Endothelial cell of umbilical vein (primary cell): ENCODE results near the gene AGBL4. TPM values are rescaled to one million over a fixed set of nuclear protein-coding genes. Genes with fewer than 3 reads are reported as not detected.

Experiments
- BruUV-seq: library from RNA; stranded (reverse); fragments of 400-500 nt; replicated peaks from 2 replicates; lab custom pipeline; 2021; lab: Mats Ljungman, UMichigan
- CTCF ChIA-PET: fragments of 300-600, 350-600 bp; sonication (Branson Sonifier 250); formaldehyde crosslinking; loops from one replicate; lab custom pipeline; 2021; ENCODE audit warnings: antibody characterized with exemption, inconsistent platforms; lab: Charles Lee
- POLR2A ChIA-PET: fragments of 300-600, 350-600 bp; sonication (Branson Sonifier 250); formaldehyde crosslinking; loops from one replicate; lab custom pipeline; 2021; ENCODE audit warnings: antibody characterized with exemption, inconsistent platforms; lab: Charles Lee
- DNase-seq: peaks from one replicate; pipeline ENCODE4 v3.0.0-alpha.2; 2011; ENCODE audit warnings: low read depth, low spot score
- FAIRE-seq: peaks from 2 replicates; lab custom pipeline; 2011; peaks lifted over from hg19 to GRCh38; lab: Jason Lieb, UNC
- H2AFZ ChIP-seq: 2 replicates; pipeline ENCODE4 v1.6.0; 2012; ENCODE audit warnings: low read depth, low read length, control low read depth, inconsistent platforms
- H3K27ac ChIP-seq: 2 replicates; pipeline ENCODE4 v1.5.1; 2011; ENCODE audit warnings: low read depth, mild to moderate bottlenecking, control low read depth, low read length, moderate library complexity; ENCODE audit not compliant: insufficient read depth
- H3K27me3 ChIP-seq, 2 experiments: 2 replicates each; pipeline versions ENCODE4 v1.6.0 to v1.6.1; 2011; ENCODE audit warnings: low read length in 2 of 2, mixed read lengths in 1 of 2; ENCODE audit not compliant: control insufficient read depth in 2 of 2, insufficient read depth in 2 of 2
- H3K36me3 ChIP-seq, 2 experiments: 2 replicates in 1 of 2; 3 replicates in 1 of 2; pipeline ENCODE4 v1.5.1; 2011; ENCODE audit warnings: low read length in 2 of 2, mild to moderate bottlenecking in 1 of 2, moderate library complexity in 1 of 2; ENCODE audit not compliant: control insufficient read depth in 2 of 2, insufficient read depth in 2 of 2; ENCODE audit errors: extremely low read depth in 1 of 2
- H3K4me1 ChIP-seq: 3 replicates; pipeline ENCODE4 v1.5.1; 2011; ENCODE audit warnings: mild to moderate bottlenecking, low read length; ENCODE audit not compliant: control insufficient read depth, insufficient read depth; ENCODE audit errors: extremely low read depth
- H3K4me2 ChIP-seq: 2 replicates; pipeline ENCODE4 v1.6.1; 2011; ENCODE audit warnings: low read length, control low read depth, mixed read lengths; ENCODE audit not compliant: insufficient read depth
- H3K4me3 ChIP-seq, 3 experiments: fragments of 200-600 bp in 1 of 3; sonication (generic), shearing (Covaris generic) in 1 of 3; replicated peaks in 1 of 3; 2 replicates each; pipeline ENCODE4 v1.5.1; 2011 to 2016; ENCODE audit warnings: control low read depth in 3 of 3, low read length in 3 of 3, mild to moderate bottlenecking in 2 of 3, inconsistent platforms in 1 of 3, low read depth in 1 of 3, moderate library complexity in 1 of 3; ENCODE audit not compliant: insufficient read depth in 1 of 3
- H3K79me2 ChIP-seq: 2 replicates; pipeline ENCODE4 v1.6.0; 2012; ENCODE audit warnings: low read length, inconsistent platforms; ENCODE audit not compliant: control insufficient read depth, insufficient read depth
- H3K9ac ChIP-seq: replicated peaks from 2 replicates; pipeline ENCODE3; 2011; ENCODE audit warnings: low read length, control low read depth; ENCODE audit not compliant: insufficient read depth; ENCODE audit errors: extremely low read depth
- H3K9me1 ChIP-seq: replicated peaks from 3 replicates; pipeline ENCODE4 v1.6.0; 2011; ENCODE audit warnings: mild to moderate bottlenecking, low read length; ENCODE audit not compliant: control insufficient read depth, insufficient read depth; ENCODE audit errors: extremely low read depth
- H3K9me3 ChIP-seq: replicated peaks from 2 replicates; pipeline ENCODE4 v1.5.1; 2012; ENCODE audit warnings: low read length, inconsistent platforms; ENCODE audit not compliant: control insufficient read depth, insufficient read depth
- H4K20me1 ChIP-seq: replicated peaks from 2 replicates; pipeline ENCODE3; 2011; ENCODE audit warnings: mild to moderate bottlenecking, low read length; ENCODE audit not compliant: control insufficient read depth, insufficient read depth; ENCODE audit errors: extremely low read depth
- CTCF ChIP-seq, 2 donors: IDR thresholded peaks; 1 replicate in 1 of 2; 2 replicates in 1 of 2; pipeline ENCODE4 v1.5.1; 2011; ENCODE audit warnings: low read length in 2 of 2, mild to moderate bottlenecking in 2 of 2, moderate library complexity in 2 of 2, control low read depth in 1 of 2, inconsistent platforms in 1 of 2, low read depth in 1 of 2; ENCODE audit not compliant: insufficient read depth in 1 of 2; ENCODE audit errors: extremely low read depth in 1 of 2
- EZH2 ChIP-seq: IDR thresholded peaks from 2 replicates; pipeline ENCODE4 v1.6.1; 2012; ENCODE audit warnings: borderline replicate concordance, low read depth, mild to moderate bottlenecking, moderate library complexity, low read length, inconsistent platforms; ENCODE audit not compliant: severe bottlenecking
- FOS ChIP-seq: IDR thresholded peaks from 2 replicates; pipeline ENCODE4 v1.6.1; 2011; ENCODE audit warnings: mild to moderate bottlenecking, low read length, moderate library complexity, borderline replicate concordance; ENCODE audit not compliant: insufficient read depth
- GATA2 ChIP-seq: IDR thresholded peaks from 2 replicates; pipeline ENCODE4 v1.7.0; 2011; ENCODE audit warnings: low read depth, mild to moderate bottlenecking, moderate library complexity, mixed read lengths, low read length; ENCODE audit not compliant: insufficient read length, insufficient read depth
- JUN ChIP-seq: IDR thresholded peaks from 2 replicates; pipeline ENCODE4 v1.6.1; 2011; ENCODE audit warnings: borderline replicate concordance, low read depth; ENCODE audit not compliant: insufficient read length, insufficient read depth
- MAX ChIP-seq: IDR thresholded peaks from 2 replicates; pipeline ENCODE4 v1.6.1; 2011; ENCODE audit not compliant: insufficient read depth, insufficient read length
- MYC ChIP-seq: IDR thresholded peaks from one replicate; pipeline ENCODE4 v1.6.1; 2011; ENCODE audit warnings: mild to moderate bottlenecking, low read depth, low read length
- POLR2A ChIP-seq: IDR thresholded peaks from 2 replicates; pipeline ENCODE4 v1.6.1; 2012; ENCODE audit warnings: low read depth, mild to moderate bottlenecking, control low read depth, low read length
- POLR2AphosphoS5 ChIP-seq: IDR thresholded peaks from 2 replicates; pipeline ENCODE4 v1.6.1; 2012; ENCODE audit warnings: low read depth, mild to moderate bottlenecking, control low read depth, low read length, moderate library complexity; ENCODE audit not compliant: insufficient read depth
- dilution Hi-C: fragments of 300-500 bp; cut with MboI; formaldehyde crosslinking; loops from one replicate; pipeline ENCODE4 v1.15.0; 2019; ENCODE audit warnings: low sequenced_read_pairs; ENCODE audit not compliant: extremely low pct_ligation_motif_present
- intact Hi-C: fragments of 100-400 bp; cut with micrococcal nuclease; formaldehyde crosslinking; loops from one replicate; pipeline ENCODE4 v1.10.0; 2022
- polyA plus RNA-seq, 4 experiments: library from polyadenylated mRNA; depleted of rRNA in 3 of 4; stranded (reverse) in 3 of 4; unstranded in 1 of 4; fragments of >200 nt; gene quantifications; 2 replicates each; pipeline versions ENCODE4 v1.2.1 to v1.2.3, GENCODE V29; 2011 to 2012; ENCODE audit warnings: missing spikeins in 1 of 4
- total RNA-seq: library from RNA; stranded (reverse); gene quantifications from 2 replicates; pipeline ENCODE4 v1.2.3, GENCODE V29; 2021

Gene AGBL4
- total and polyA plus RNA-seq, 2 donors (not counting 3 experiments of a cell fraction or from before 2014, with no cell fraction given): not detected

- TF ChIP-seq EZH2 (no peak), MAX (no peak), POLR2A (no peak), JUN (no peak), MYC (no peak), FOS (no peak), POLR2AphosphoS5 (no peak), GATA2 (no peak), CTCF (IDR thresholded peaks at IDR 0.05; ENCODE audit: extremely low read depth in 1 of 2, insufficient read depth in 1 of 2, low read depth in 1 of 2, low read length in 2 of 2) (no peak)
- Histone ChIP-seq H3K27me3 (no peaks in the 10 kb centered on the region), H3K36me3 (no peaks in the 10 kb centered on the region), H3K4me2 (no peak overlapping the region), H2AFZ (no peak overlapping the region), H3K4me3 (no peak overlapping the region), H4K20me1 (no peaks in the 10 kb centered on the region), H3K9me1 (no peaks in the 10 kb centered on the region), H3K4me1 (no peaks in the 10 kb centered on the region), H3K9me3 (no peaks in the 10 kb centered on the region), H3K79me2 (no peaks in the 10 kb centered on the region), H3K9ac (no peak overlapping the region), H3K27ac (no peak overlapping the region)
- dilution Hi-C loops (no loop called here), intact Hi-C loops (no loop called here)
- no TSS peak for BruUV-seq
- ChIA-PET POLR2A (no interaction called here), CTCF (no interaction called here)
- FAIRE-seq: no peak
- no peak for DNase-seq
These were observed 1306.7 kb downstream of the AGBL4 start for GRCh38 chr1:48717082-48717481.
